CD4-positive, alpha-beta memory T cell (primary cell): ENCODE results near the gene HELT. TPM values are rescaled to one million over a fixed set of nuclear protein-coding genes. Genes with fewer than 3 reads are reported as not detected.
A peak's percentile ranks its signal among the peaks of the same experiment; 100 is the strongest.

ENCODE experiments used
- CTCF ChIA-PET: fragments of 350-600 bp; sonication (Branson Sonifier 250); formaldehyde crosslinking; loops from one replicate; lab custom pipeline; 2021; ENCODE audit warnings: inconsistent platforms; ENCODE audit not compliant: partially characterized antibody; lab: Charles Lee
- POLR2A ChIA-PET: fragments of 350-600 bp; sonication (Branson Sonifier 250); formaldehyde crosslinking; loops from one replicate; lab custom pipeline; 2021; ENCODE audit not compliant: partially characterized antibody; lab: Charles Lee
- DNase-seq, 5 donors: peaks; one replicate each; pipeline versions ENCODE4 v3.0.0 to v3.0.0-alpha.2; 2020 to 2022; ENCODE audit warnings: mixed read lengths in 1 of 5
- H3K27ac ChIP-seq: one replicate; pipeline ENCODE4 v1.7.0; 2013; ENCODE audit warnings: low read depth, low read length
- H3K27me3 ChIP-seq: 2 replicates; pipeline ENCODE4 v1.7.0; 2013; ENCODE audit warnings: mild to moderate bottlenecking, low read length, moderate library complexity; ENCODE audit not compliant: insufficient read depth
- H3K36me3 ChIP-seq: 2 replicates; pipeline ENCODE4 v1.7.0; 2013; ENCODE audit warnings: mild to moderate bottlenecking, low read length, moderate library complexity; ENCODE audit not compliant: insufficient read depth
- H3K4me1 ChIP-seq: 2 replicates; pipeline ENCODE4 v1.7.0; 2013; ENCODE audit warnings: mild to moderate bottlenecking, low read length, moderate library complexity; ENCODE audit not compliant: insufficient read depth
- H3K4me3 ChIP-seq, 2 donors: one replicate each; pipeline ENCODE4 v1.7.0; 2013; ENCODE audit warnings: low read length in 2 of 2, mild to moderate bottlenecking in 1 of 2
- H3K9me3 ChIP-seq, 2 donors: one replicate each; pipeline ENCODE4 v1.7.0; 2013; ENCODE audit warnings: low read length in 2 of 2, control low read depth in 1 of 2; ENCODE audit not compliant: control insufficient read depth in 1 of 2
- H3K27ac Mint-ChIP-seq, 7 donors: one replicate each; pipeline ENCODE4 v1.8.0; 2020 to 2021; ENCODE audit warnings: mixed read lengths in 7 of 7, mild to moderate bottlenecking in 6 of 7, inconsistent platforms in 3 of 7, moderate library complexity in 3 of 7
- H3K27me3 Mint-ChIP-seq, 2 donors: one replicate each; pipeline ENCODE4 v1.8.0; 2020 to 2021; ENCODE audit warnings: mixed read lengths in 2 of 2
- H3K36me3 Mint-ChIP-seq, 2 donors: one replicate each; pipeline ENCODE4 v1.8.0; 2020 to 2021; ENCODE audit warnings: mixed read lengths in 2 of 2, inconsistent platforms in 1 of 2, mild to moderate bottlenecking in 1 of 2
- H3K4me1 Mint-ChIP-seq, 4 donors: one replicate each; pipeline ENCODE4 v1.8.0; 2020 to 2021; ENCODE audit warnings: mixed read lengths in 4 of 4, mild to moderate bottlenecking in 1 of 4
- H3K4me3 Mint-ChIP-seq, 8 donors: one replicate each; pipeline ENCODE4 v1.8.0; 2020 to 2021; ENCODE audit warnings: mixed read lengths in 8 of 8, mild to moderate bottlenecking in 7 of 8, moderate library complexity in 6 of 8, inconsistent platforms in 3 of 8
- H3K9me3 Mint-ChIP-seq, 8 donors: one replicate each; pipeline ENCODE4 v1.8.0; 2020 to 2021; ENCODE audit warnings: mixed read lengths in 8 of 8, mild to moderate bottlenecking in 5 of 8, inconsistent platforms in 3 of 8, moderate library complexity in 1 of 8
- intact Hi-C: fragments of 100-400 bp; cut with micrococcal nuclease; formaldehyde crosslinking; loops from one replicate; pipeline ENCODE4 v1.15.1; 2023
- polyA plus RNA-seq, 2 donors: library from polyadenylated mRNA; unstranded; fragments of 300-500 nt; fragmentation: Illumina TruSeq; gene quantifications; one replicate each; pipeline ENCODE4 v1.2.3, GENCODE V29; 2021
- total RNA-seq, 2 experiments: library from RNA; stranded (reverse); gene quantifications; one replicate each; pipeline ENCODE4 v1.2.3, GENCODE V29; 2021

The HELT gene
- total and polyA plus RNA-seq, 4 experiments from 2014 or later: not detected

DNA sequence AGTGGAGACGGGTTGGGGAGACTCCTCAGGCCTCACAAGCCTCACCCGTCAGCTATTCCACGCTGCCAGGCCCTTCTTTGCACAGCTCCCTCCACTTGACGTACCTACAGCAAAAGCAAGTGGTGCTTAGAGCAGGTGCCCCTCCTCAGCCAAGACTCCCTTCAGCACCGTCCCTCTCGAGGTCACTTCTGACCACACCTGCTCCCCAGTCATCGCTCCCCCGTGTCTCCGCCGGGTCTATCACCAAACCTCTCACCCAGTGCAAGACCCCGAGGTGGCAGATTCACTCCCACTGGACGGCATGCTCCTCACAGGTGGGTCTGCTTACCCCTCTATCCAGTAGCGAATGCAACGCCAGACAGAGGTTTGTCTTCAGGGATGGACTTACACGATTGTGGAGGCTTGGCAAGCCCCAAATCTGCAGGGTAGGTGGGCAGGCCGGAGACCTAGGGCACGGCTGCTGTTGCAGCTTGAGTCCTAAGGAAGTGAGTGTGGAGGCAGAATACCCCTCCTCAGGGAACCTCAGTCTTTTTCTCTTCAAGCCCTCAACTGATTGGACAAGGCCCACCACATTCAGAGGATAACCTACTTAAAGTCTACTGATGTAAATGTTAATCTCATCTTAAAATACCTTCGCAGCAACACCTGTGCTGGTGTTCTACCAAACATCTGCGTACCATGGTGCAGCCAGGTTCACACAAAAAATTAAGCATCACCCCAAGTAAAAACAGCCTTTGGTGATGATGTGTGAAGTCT lies 14.5 kb upstream of the HELT start:
- DNase-seq: no peak
- H3K9me3 ChIP-seq: no peaks in the 10 kb centered on the region
- H3K4me3 ChIP-seq: no peak overlapping the region
- H3K36me3 ChIP-seq: no peaks in the 10 kb centered on the region
- POLR2A ChIA-PET: no interaction called here
- peaks cover 7% of the 10 kb centered on the region for H3K4me1 ChIP-seq
- Mint-ChIP-seq H3K27me3 (peaks cover 20 to 28% of the 10 kb centered on the region in 2 donors), H3K4me1 (peaks cover 4 to 12% (median 5%) of the 10 kb centered on the region in 4 donors), H3K27ac (peak overlapping the region in 1 of 7 donors; percentile 44), H3K36me3 (no peaks in the 10 kb centered on the region), H3K4me3 (peak overlapping the region in 1 of 8 donors; percentile 30), H3K9me3 (no peaks in the 10 kb centered on the region)
- intact Hi-C loops: loop anchor here (2.0 kb wide), 1 partner anchor 259 kb away; no protein-coding TSS in a partner anchor
- H3K27me3 ChIP-seq: no peaks in the 10 kb centered on the region
- CTCF ChIA-PET: no interaction called here
- no peak overlapping the region for H3K27ac ChIP-seq

DNA sequence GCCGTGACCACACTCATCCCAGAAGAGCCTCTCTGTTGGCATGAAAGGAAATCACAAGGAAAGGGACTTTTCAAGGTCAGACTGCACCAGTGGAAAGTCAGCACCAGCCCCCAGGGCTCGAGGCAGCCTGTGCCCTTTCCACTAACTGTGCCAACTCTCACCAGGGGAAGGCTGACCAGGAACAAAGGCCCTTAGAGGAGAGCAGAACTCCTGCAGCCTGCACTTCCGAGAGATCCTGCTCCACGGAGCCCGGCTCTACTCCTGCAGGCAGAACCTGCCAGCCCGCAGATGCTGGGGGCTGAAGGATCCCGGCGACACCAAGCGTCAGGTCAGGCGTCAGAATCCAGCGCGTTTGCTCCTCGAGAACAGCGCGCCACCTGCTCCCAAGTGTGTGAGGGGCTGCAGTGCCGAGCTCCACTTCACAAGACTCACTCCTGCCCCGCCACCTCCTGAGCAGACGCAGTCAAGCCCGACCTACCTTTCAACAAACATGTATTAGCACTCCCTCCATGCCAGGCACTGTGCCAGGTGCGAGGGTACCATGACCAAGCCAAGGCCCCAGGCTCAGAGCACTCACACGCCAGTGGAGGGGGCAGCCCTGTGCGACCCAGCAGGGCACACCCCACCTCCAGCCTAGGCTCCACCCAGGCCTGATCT lies 13.6 kb upstream of the HELT start:
- H3K27me3 Mint-ChIP-seq: peaks cover 24 to 36% of the 10 kb centered on the region in 2 donors
- peak overlapping the region in 3 of 8 donors; percentile 48 to 67 (median 57) for H3K4me3 Mint-ChIP-seq
- intact Hi-C loops: loop anchor here (1.0 to 2.0 kb wide), 6 partner anchors 92 to 740 kb away; partner anchors contain the start of genes CASP3 and PRIMPOL
- no peak overlapping the region for H3K27ac ChIP-seq
- H3K27ac Mint-ChIP-seq: no peak overlapping the region
- POLR2A ChIA-PET: no interaction called here
- no peaks in the 10 kb centered on the region for H3K36me3 Mint-ChIP-seq
- H3K9me3 Mint-ChIP-seq: no peaks in the 10 kb centered on the region
- CTCF ChIA-PET: interaction anchor here (0.7 to 2.1 kb wide), 10 partner anchors 17 to 741 kb away, joined by 3 to 9 read pairs (median 3); no protein-coding TSS in a partner anchor
- H3K9me3 ChIP-seq: no peaks in the 10 kb centered on the region
- H3K4me1 ChIP-seq: peaks cover 7% of the 10 kb centered on the region
- H3K27me3 ChIP-seq: no peaks in the 10 kb centered on the region
- H3K36me3 ChIP-seq: no peaks in the 10 kb centered on the region
- H3K4me3 ChIP-seq: no peak overlapping the region
- peaks cover 4 to 12% (median 5%) of the 10 kb centered on the region in 4 donors for H3K4me1 Mint-ChIP-seq
- DNase-seq: no peak

DNA sequence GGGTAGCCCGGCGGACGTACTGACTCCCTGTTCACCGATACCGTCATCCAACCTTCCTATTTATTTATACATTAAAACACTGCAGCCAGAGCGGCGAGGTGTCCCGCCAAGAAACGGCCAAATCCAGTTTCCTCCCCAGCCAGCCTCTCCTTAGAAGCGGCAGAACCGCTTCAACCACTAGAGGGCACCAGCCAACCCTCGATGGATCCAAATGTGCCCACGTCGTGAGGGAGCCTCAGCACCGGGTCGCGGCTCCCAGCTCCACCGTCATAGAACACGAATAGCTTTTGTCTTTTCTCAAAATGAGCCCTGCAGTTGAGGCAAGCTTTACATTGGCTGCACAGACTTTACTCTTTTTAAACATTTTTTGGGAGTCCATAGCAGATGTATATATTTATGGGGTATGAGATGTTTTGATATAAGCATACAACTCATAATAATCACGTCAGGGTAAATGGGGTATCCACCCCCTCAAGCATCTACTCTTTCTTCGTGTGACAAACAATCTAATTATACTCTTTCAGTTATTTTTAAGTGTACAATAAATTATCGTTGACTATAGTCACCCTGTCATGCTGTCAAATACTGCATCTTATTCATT lies 13.0 kb upstream of the HELT start:
- H3K27ac ChIP-seq: no peak overlapping the region
- POLR2A ChIA-PET: no interaction called here
- intact Hi-C loops: loop anchor here (1.0 to 2.0 kb wide), 6 partner anchors 91 to 741 kb away; partner anchors contain the start of genes CASP3 and PRIMPOL
- CTCF ChIA-PET: interaction anchor here (0.6 to 2.1 kb wide), 19 partner anchors 9 to 741 kb away, joined by 3 to 9 read pairs (median 3); no protein-coding TSS in a partner anchor
- Mint-ChIP-seq H3K9me3 (no peaks in the 10 kb centered on the region), H3K36me3 (no peaks in the 10 kb centered on the region), H3K4me1 (peaks cover 4 to 12% (median 5%) of the 10 kb centered on the region in 4 donors), H3K4me3 (peak overlapping the region; percentile 30 to 72 (median 60)), H3K27me3 (peaks cover 25 to 42% of the 10 kb centered on the region in 2 donors), H3K27ac (peak overlapping the region in 1 of 7 donors; percentile 6)
- H3K4me3 ChIP-seq: no peak overlapping the region
- H3K27me3 ChIP-seq: no peaks in the 10 kb centered on the region
- peaks cover 7% of the 10 kb centered on the region for H3K4me1 ChIP-seq
- H3K36me3 ChIP-seq: no peaks in the 10 kb centered on the region
- H3K9me3 ChIP-seq: no peaks in the 10 kb centered on the region
- DNase-seq: peak; percentile 62 to 67 (median 64)

DNA sequence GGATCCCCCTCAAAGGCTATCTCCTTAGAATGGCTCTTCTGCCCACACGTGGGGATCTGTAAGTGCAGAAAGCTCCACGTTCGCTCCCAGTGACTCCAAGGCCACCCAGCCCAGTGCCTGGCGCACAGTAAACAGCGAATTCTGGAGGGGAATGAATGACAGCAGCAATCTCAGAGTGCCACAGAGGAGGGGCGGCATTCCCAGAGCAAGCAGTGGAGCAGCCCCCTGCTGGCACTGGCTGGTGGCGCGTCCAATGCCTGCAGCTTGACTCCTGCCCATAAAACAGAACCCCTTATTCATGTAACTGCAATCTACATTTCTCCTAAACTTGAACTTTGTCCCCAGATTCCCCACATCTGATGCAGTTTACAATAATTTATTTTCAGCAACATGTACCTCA lies 6.9 kb upstream of the HELT start:
- POLR2A ChIA-PET: no interaction called here
- peak in 1 of 5 donors; percentile 6 for DNase-seq
- H3K4me3 ChIP-seq: no peak overlapping the region
- intact Hi-C loops: no loop called here
- Mint-ChIP-seq H3K4me1 (peaks cover 0 to 15% (median 5%) of the 10 kb centered on the region in 4 donors), H3K9me3 (no peaks in the 10 kb centered on the region), H3K4me3 (no peak overlapping the region), H3K27ac (no peak overlapping the region), H3K27me3 (peaks cover 44 to 64% of the 10 kb centered on the region in 2 donors), H3K36me3 (no peaks in the 10 kb centered on the region)
- no peak overlapping the region for H3K27ac ChIP-seq
- no peaks in the 10 kb centered on the region for H3K9me3 ChIP-seq
- H3K36me3 ChIP-seq: no peaks in the 10 kb centered on the region
- H3K27me3 ChIP-seq: no peaks in the 10 kb centered on the region
- CTCF ChIA-PET: interaction anchor here (0.9 to 1.3 kb wide), 3 partner anchors 11 to 744 kb away, joined by 3 to 4 read pairs (median 4); no protein-coding TSS in a partner anchor
- no peaks in the 10 kb centered on the region for H3K4me1 ChIP-seq

DNA sequence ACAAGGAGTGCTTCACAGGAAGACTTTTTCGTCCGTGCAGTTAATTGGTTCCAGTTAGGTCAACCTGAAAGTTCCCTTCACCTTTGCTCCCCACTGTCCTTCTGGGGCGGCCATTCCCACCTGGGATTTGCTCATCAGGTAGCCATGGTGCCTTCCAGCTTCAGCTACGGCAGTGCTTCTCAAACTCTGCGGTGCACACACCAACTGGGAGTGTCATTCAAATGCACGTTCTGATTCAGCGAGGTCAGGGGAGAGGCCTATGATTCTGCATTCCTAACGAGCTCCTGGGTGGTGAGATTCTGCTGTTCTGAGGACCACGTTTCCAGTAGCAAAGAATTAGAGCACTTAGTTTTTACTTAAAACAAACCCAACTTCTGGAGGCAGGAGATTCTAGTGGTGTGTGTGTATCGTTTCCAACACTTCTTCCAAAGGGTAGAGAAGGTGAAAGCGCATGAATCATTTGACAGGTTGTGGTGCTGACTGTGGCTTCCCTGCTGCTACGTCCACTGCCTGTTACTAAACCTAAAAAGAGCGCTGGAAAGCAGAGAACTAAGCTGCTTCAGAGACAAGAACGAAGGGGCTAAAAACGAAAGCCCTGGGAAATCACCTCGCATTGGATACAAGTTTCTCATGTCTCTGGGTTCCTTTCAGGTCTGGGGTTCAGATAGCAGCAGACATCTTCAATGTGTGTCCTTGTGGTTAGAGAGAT lies 4.7 kb upstream of the HELT start:
- peaks cover 7% of the 10 kb centered on the region for H3K27me3 ChIP-seq
- no peaks in the 10 kb centered on the region for H3K36me3 ChIP-seq
- H3K36me3 Mint-ChIP-seq: no peaks in the 10 kb centered on the region
- peaks cover under 1 to 31% (median 8%) of the 10 kb centered on the region in 4 donors for H3K4me1 Mint-ChIP-seq
- DNase-seq: no peak
- no peak overlapping the region for H3K4me3 ChIP-seq
- H3K9me3 ChIP-seq: no peaks in the 10 kb centered on the region
- no peak overlapping the region for H3K27ac Mint-ChIP-seq
- intact Hi-C loops: no loop called here
- H3K4me3 Mint-ChIP-seq: peak overlapping the region in 2 of 8 donors; percentile 41 to 46
- no peak overlapping the region for H3K27ac ChIP-seq
- POLR2A ChIA-PET: no interaction called here
- peaks cover 50 to 65% of the 10 kb centered on the region in 2 donors for H3K27me3 Mint-ChIP-seq
- CTCF ChIA-PET: interaction anchor here (2.0 kb wide), 1 partner anchor 8 kb away, joined by 5 read pairs; no protein-coding TSS in a partner anchor
- no peaks in the 10 kb centered on the region for H3K9me3 Mint-ChIP-seq
- no peaks in the 10 kb centered on the region for H3K4me1 ChIP-seq

DNA sequence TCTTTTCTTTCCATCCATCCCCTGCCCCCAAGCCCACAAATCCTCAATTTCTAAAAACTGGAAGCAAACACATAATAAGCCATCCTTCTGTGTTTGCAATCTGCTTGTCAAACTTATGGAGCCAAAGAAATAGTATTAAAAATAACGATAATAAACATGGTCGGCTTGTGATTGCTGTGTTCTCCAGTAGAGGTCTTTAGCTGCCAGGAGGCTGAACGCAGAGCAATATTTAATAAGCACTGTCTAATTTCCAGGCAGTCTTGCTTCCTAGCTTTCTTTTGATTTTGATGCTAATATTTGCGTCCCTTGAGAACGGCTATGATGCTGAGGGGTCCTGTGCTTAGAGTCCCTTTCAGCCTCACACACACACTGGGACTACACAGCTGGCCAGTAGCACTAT lies 3.2 kb upstream of the HELT start:
- Mint-ChIP-seq H3K36me3 (no peaks in the 10 kb centered on the region), H3K27me3 (peaks cover 56 to 57% of the 10 kb centered on the region in 2 donors), H3K4me3 (no peak overlapping the region), H3K27ac (no peak overlapping the region), H3K9me3 (no peaks in the 10 kb centered on the region), H3K4me1 (peaks cover 5 to 34% (median 9%) of the 10 kb centered on the region in 4 donors)
- CTCF ChIA-PET: interaction anchor here (1.2 to 2.0 kb wide), 2 partner anchors 10 to 25 kb away, joined by 3 to 5 read pairs; no protein-coding TSS in a partner anchor
- H3K36me3 ChIP-seq: no peaks in the 10 kb centered on the region
- POLR2A ChIA-PET: no interaction called here
- H3K4me1 ChIP-seq: no peaks in the 10 kb centered on the region
- DNase-seq: no peak
- no peak overlapping the region for H3K27ac ChIP-seq
- intact Hi-C loops: no loop called here
- H3K9me3 ChIP-seq: no peaks in the 10 kb centered on the region
- H3K4me3 ChIP-seq: no peak overlapping the region
- H3K27me3 ChIP-seq: peaks cover 7% of the 10 kb centered on the region
